D341Med (cell line): ENCODE measurements around the gene GOLGA6A.
A peak's percentile ranks its signal among the peaks of the same experiment; 100 is the strongest.

Experiments
- DNase-seq: peaks from one replicate; pipeline ENCODE4 v3.0.0; 2012; ENCODE audit warnings: low spot score

Gene GOLGA6A

GRCh38 chr15:74036271-74037170 is 45.8 kb downstream of the GOLGA6A start:
- peak; percentile 83 for DNase-seq

- DNase-seq: peak; percentile 15
Measured at GRCh38 chr15:74035121-74036017, 47.0 kb downstream of the GOLGA6A start.

- no peak for DNase-seq
Measured at GRCh38 chr15:74034206-74034755, 48.1 kb downstream of the GOLGA6A start.

GRCh38 chr15:74032606-74033561 is 49.5 kb downstream of the GOLGA6A start:
- DNase-seq: no peak

- DNase-seq: no peak
Measured at GRCh38 chr15:74032046-74032445, 50.3 kb downstream of the GOLGA6A start.

GRCh38 chr15:74028646-74029045 is 53.7 kb downstream of the GOLGA6A start:
- DNase-seq: no peak

GRCh38 chr15:74027688-74028087 is 54.7 kb downstream of the GOLGA6A start:
- no peak for DNase-seq

- DNase-seq: no peak
Measured at GRCh38 chr15:74025436-74025835, 56.9 kb downstream of the GOLGA6A start.

GRCh38 chr15:74024687-74025086 is 57.7 kb downstream of the GOLGA6A start:
- no peak for DNase-seq

- peak; percentile 19 for DNase-seq
Measured at GRCh38 chr15:74022706-74023470, 59.5 kb downstream of the GOLGA6A start.
